HG02840 (cell line): Measurements from ENCODE around the gene CLECL1.
"Not testable (repeated sequence)": the region's sequence is repeated elsewhere in the genome, so short reads cannot be mapped to it uniquely, and the experiment has no call there.

ENCODE experiments used
- ATAC-seq: cut with Tn5 transposase; IDR thresholded peaks from one replicate; pipeline ENCODE4 v1.9.1; 2021; ENCODE audit warnings: mild to moderate bottlenecking, moderate library complexity, moderate number of reproducible peaks; ENCODE audit not compliant: unreplicated experiment, low FRiP score

Gene CLECL1

GRCh38 chr12:9725213-9725870, 7.6 kb downstream of the CLECL1 start:
- no peak for ATAC-seq

GRCh38 chr12:9724023-9724422, 8.9 kb downstream of the CLECL1 start:
- no peak for ATAC-seq

GRCh38 chr12:9721394-9722092, 11.4 kb downstream of the CLECL1 start:
- ATAC-seq: peak; percentile 55

GRCh38 chr12:9719790-9720189, 13.1 kb downstream of the CLECL1 start:
- ATAC-seq: no peak

- ATAC-seq: no peak
These were observed 13.9 kb downstream of the CLECL1 start for GRCh38 chr12:9718968-9719367.

- ATAC-seq: no peak
These were observed 15.6 kb downstream of the CLECL1 start for GRCh38 chr12:9717070-9717925.

GRCh38 chr12:9713032-9713558, 19.8 kb downstream of the CLECL1 start:
- peak; percentile 64 for ATAC-seq

- ATAC-seq: no peak
These were observed 21.2 kb downstream of the CLECL1 start for GRCh38 chr12:9711664-9712063.

GRCh38 chr12:9710584-9711375, 22.1 kb downstream of the CLECL1 start:
- no peak for ATAC-seq

- ATAC-seq: no peak
These were observed 24.0 kb downstream of the CLECL1 start for GRCh38 chr12:9708853-9709252.

GRCh38 chr12:9707864-9708808, 24.8 kb downstream of the CLECL1 start:
- ATAC-seq: no peak

- ATAC-seq: no peak
These were observed 25.5 kb downstream of the CLECL1 start for GRCh38 chr12:9707356-9707755.

GRCh38 chr12:9706086-9706685, 26.7 kb downstream of the CLECL1 start:
- no peak for ATAC-seq

GRCh38 chr12:9704561-9704960, 28.3 kb downstream of the CLECL1 start:
- not testable (repeated sequence) for ATAC-seq

GRCh38 chr12:9702255-9702654, 30.6 kb downstream of the CLECL1 start:
- no peak for ATAC-seq

- no peak for ATAC-seq
These were observed 31.3 kb downstream of the CLECL1 start for GRCh38 chr12:9701380-9702154.

GRCh38 chr12:9700606-9700956, 32.3 kb downstream of the CLECL1 start:
- no peak for ATAC-seq
